GM20000 (cell line): Measurements from ENCODE around the gene LMX1A.

Source experiments
- DNase-seq: peaks from one replicate; pipeline ENCODE4 v3.0.0; 2012; ENCODE audit warnings: low spot score
- CTCF ChIP-seq: IDR thresholded peaks from 2 replicates; pipeline ENCODE4 v1.5.1; 2012; ENCODE audit warnings: mild to moderate bottlenecking, control low read depth; ENCODE audit errors: extremely low read depth, missing control alignments

LMX1A gene

GRCh38 chr1:165169028-165169427 is 187.5 kb downstream of the LMX1A start:
- no peak for TF ChIP-seq CTCF
- DNase-seq = no peak

GRCh38 chr1:165168467-165168866 is 188.0 kb downstream of the LMX1A start:
- no peak for TF ChIP-seq CTCF
- no peak for DNase-seq

- no peak for TF ChIP-seq CTCF
- no peak for DNase-seq
Observed at GRCh38 chr1:165162671-165163241, 193.8 kb downstream of the LMX1A start.

GRCh38 chr1:165161130-165161529 is 195.4 kb downstream of the LMX1A start:
- TF ChIP-seq CTCF = no peak
- DNase-seq = no peak

- DNase-seq = no peak
- no peak for TF ChIP-seq CTCF
Observed at GRCh38 chr1:165153182-165153581, 203.3 kb downstream of the LMX1A start.

- DNase-seq = no peak
Observed at GRCh38 chr1:165152727-165153126, 203.8 kb downstream of the LMX1A start.

GRCh38 chr1:165152109-165152508 is 204.4 kb downstream of the LMX1A start:
- TF ChIP-seq CTCF = no peak
- DNase-seq = no peak

More at GRCh38 chr1:165152727-165153126, 203.8 kb downstream of the LMX1A start:
- TF ChIP-seq CTCF = no peak
